HG03575 (cell line): ENCODE results near the gene PLEKHA7.
A peak's percentile ranks its signal among the peaks of the same experiment; 100 is the strongest.
"Not testable (repeated sequence)": the region's sequence is repeated elsewhere in the genome, so short reads cannot be mapped to it uniquely, and the experiment has no call there.

Source experiments
- ATAC-seq: cut with Tn5 transposase; IDR thresholded peaks from one replicate; pipeline ENCODE4 v1.9.1; 2021; ENCODE audit not compliant: unreplicated experiment, insufficient number of reproducible peaks, low FRiP score; ENCODE audit errors: extremely low read depth

PLEKHA7 gene

GRCh38 chr11:16924826-16925560, 89.2 kb downstream of the PLEKHA7 start:
- no peak for ATAC-seq

- no peak for ATAC-seq
Observed at GRCh38 chr11:16924462-16924825, 89.8 kb downstream of the PLEKHA7 start.

- ATAC-seq = no peak
Observed at GRCh38 chr11:16923987-16924386, 90.2 kb downstream of the PLEKHA7 start.

DNA sequence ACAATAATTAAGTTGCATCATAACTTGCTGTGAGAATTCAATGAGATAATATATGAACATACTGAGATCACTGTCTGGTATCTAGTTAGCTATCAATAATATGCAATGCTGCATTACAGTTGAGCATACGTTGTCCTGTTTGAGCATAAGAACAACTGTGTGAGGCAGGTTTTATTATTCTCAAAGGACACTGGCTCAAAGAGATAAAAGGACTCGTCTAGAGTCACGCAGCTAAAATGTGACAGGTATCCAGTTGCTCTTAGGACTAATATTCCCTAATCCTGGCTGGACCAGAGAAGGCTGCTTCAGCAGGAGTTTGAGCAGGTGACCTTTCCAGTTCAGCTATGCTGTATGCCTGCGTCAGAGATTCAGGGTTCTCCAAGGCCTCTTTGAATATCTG, 92.5 kb downstream of the PLEKHA7 start:
- no peak for ATAC-seq

DNA sequence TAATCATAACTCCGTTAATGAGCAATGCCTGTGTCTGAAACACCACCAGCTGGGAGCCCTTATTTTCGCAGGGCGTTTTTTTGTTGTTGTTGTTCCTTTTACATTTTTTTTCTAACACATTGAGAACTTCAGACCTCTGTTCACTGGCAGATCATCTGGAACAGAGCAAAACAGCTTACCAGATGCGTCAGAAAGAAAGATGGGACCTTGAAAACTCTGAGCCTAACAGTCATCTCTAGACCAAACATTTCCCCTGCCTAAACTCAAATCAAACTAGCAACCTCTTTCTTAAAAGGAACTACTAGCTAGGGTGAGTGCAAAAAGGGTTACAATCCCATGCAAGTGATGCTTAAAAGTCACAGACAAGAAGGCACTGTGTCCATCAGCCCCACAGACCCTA, 93.2 kb downstream of the PLEKHA7 start:
- no peak for ATAC-seq

DNA sequence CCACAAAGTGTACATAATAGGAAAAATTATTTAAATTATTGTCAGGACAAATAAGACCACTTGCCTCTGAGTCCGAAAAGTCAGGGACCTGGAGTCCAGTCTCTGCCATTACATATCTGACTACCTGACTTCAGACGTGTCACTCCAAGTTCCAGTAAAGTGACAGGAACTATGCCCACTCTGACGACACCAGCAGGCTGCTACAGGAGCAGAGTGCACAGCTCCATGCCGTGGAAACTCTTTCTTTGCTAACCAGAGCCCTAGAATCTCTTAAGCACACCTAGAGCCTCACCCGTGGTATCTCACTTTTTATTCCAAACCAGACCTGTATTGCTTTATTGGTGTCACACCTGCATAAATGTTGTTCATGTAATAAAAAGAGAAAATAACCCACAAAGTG, 93.7 kb downstream of the PLEKHA7 start:
- ATAC-seq = no peak

DNA sequence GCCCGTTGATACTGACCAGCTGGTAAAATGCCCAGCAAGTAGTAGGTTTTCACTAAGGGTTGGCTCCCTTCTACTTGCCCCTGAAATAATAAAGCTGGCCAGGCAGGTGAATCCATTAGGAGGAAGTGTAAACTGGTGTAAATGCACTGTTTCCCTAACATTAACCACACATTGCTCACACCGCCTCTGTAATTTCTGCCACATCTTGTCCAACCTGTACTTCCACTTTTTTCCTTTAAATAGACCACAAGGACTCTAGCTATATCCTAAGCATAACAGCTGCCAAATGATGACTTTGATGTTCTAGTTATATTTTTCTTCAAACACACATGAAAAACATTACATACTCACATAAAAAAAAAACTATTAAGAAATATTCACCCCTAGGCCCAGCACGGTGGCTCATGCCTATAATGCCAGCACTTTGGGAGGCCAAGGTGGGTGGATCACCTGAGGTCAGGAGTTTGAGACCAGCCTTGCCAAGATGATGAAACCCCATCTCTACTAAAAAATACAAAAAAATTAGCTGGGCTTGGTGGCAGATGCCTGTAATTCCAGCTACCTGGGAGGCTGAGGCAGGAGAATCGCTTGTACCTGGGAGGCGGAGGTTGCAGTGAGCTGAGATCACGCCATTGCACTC, 95.6 kb downstream of the PLEKHA7 start:
- not testable (repeated sequence) for ATAC-seq

DNA sequence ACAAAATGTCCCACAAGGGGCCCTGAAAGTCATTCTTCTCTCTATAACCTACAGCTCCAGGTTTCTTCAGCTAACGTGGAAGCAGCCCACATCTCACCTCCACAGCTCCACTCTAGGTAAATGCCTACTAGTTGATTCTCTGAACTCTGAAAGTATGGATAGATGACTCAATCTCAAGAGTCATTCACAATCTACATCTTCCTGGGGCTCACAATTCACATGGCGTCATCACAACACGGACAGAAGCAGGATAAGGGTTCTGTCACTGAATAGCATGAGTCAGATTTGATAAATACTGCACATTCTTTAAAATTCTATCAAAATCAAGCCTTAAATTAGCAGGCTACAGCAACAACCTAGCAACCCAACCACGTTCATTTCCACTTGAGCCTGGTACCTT, 96.3 kb downstream of the PLEKHA7 start:
- ATAC-seq = no peak

- ATAC-seq = no peak
Observed at GRCh38 chr11:16912692-16913111, 101.5 kb downstream of the PLEKHA7 start.

DNA sequence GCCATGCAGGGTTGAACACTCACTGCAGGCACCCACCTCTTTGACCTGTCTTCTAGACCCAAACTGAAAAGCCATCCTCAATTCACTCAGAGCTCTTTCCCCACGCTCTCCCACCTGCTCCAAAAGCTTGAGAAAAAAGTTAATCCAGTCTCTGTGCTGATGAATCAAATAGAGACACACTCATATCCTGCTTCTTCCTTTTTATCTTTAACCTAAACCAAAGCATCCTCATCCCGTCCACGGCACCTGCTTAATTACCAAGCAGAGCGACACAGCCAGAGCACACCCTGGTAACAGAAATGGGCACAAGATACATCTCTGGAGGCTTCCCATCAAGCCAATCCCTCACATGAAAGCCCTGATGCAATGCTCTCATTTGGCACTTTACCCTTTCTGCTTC, 102.6 kb downstream of the PLEKHA7 start:
- ATAC-seq = no peak

DNA sequence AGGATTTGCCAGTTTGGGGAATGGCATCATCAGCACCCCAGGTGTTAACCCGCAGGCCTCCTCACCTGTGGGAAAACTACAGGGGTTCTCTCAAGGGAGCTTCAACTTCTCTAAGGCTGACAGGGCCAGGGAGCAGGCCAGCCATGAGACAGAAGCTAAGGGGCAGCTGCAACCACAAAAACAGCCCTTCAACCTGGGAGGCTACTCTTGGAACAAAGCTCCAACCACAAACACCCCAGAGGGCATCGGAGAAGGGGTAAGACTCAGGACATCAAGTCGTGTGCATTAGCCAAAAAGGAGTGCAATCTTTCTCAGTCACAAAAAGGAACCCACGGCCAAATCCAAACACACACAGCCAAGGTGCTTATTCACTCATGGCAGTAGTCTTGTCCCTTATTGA, 103.0 kb downstream of the PLEKHA7 start:
- ATAC-seq = no peak

DNA sequence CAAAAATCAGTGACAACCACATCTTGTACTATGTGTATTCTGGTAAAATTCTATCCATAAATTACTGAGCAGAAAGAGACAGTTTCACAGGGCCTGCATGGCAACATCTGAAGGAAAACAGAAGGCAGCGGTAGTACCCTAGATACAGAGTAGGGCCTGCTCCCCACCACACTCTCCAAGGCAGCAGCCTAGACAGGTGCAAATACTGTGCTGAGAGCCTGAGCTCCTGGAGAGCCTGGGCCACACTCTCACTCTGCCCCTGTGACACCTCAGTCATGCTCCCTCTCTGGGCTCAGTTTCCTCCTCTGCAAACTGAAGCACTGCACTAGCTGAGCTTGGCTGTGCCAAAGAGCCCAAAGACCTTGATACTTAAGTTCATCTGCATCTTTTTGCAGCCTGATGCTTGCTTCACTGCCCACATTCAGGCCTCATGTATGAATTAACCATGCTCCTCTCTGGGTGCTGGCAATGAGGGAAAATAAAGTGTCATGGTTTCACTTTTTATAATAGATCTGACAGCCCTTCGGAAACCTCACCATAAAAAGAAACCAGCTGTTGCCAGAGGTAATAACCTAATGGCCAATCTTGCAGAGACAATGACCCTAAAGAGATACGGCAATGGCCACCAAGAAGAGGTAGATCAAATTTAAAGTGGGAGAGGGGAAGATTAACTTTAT, 104.7 kb downstream of the PLEKHA7 start:
- peak; percentile 72 for ATAC-seq

GRCh38 chr11:16905375-16905774, 108.8 kb downstream of the PLEKHA7 start:
- no peak for ATAC-seq

- ATAC-seq = not testable (repeated sequence)
Observed at GRCh38 chr11:16904761-16905160, 109.5 kb downstream of the PLEKHA7 start.

DNA sequence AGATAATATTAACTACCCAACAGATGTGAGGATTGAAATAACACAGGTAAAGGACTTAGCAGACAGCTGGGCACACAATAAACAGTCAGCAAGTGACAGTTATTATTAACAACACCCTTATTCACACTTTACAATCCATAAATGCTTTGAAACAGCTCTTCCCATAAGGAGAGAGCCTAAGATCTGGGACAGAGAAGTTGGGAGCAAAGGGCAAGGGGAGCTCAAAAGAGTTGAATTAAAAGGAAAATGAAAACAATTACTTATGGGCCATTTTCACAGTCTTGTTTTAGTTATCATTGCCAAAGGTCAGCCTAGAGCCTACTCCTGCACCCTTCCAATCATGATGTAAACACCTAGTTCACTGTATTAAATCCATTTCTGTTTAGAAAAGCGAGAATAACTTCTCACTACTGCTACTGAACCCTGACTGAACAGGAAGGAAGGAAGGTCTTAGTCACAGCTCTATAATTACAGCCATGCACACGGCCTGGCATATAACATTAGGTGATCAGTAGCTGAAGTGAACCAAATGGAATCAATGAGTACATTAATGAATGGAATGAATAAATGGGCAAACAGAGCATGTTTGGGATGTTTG, 111.3 kb downstream of the PLEKHA7 start:
- ATAC-seq = peak; percentile 58

DNA sequence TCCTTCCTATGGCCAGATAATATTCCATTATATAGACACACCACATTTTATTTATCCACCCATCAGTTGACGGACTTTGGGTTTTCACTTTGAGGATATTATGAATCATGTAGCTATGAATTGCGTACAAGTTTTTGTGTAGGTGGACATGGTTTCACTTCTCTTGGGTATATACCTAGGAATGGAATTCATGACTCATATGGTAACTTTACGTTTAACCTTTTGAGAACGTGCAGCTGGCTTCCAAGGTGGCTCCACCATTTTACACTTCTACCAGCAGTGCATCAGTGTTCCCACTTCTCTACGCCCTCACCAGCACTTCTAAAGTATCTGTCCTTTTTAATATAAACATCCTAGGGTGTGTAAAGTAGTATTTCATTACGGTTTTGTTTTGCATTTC, 112.0 kb downstream of the PLEKHA7 start:
- peak; percentile 86 for ATAC-seq

GRCh38 chr11:16900491-16900890, 113.7 kb downstream of the PLEKHA7 start:
- ATAC-seq = no peak

GRCh38 chr11:16899708-16900303, 114.4 kb downstream of the PLEKHA7 start:
- ATAC-seq = no peak

- no peak for ATAC-seq
Observed at GRCh38 chr11:16898274-16898985, 115.8 kb downstream of the PLEKHA7 start.
